Stimulated activated CD8-positive, alpha-beta memory T cell treated with anti-CD3 and anti-CD28 coated beads, Interleukin-7, amount 100 ng/mL, for 24 hours (primary cell): ENCODE data around the gene RPS15.

Experiments
- DNase-seq: peaks from one replicate; pipeline ENCODE4 v3.0.0-alpha.2; 2020; ENCODE audit warnings: low read depth

RPS15 gene

DNA sequence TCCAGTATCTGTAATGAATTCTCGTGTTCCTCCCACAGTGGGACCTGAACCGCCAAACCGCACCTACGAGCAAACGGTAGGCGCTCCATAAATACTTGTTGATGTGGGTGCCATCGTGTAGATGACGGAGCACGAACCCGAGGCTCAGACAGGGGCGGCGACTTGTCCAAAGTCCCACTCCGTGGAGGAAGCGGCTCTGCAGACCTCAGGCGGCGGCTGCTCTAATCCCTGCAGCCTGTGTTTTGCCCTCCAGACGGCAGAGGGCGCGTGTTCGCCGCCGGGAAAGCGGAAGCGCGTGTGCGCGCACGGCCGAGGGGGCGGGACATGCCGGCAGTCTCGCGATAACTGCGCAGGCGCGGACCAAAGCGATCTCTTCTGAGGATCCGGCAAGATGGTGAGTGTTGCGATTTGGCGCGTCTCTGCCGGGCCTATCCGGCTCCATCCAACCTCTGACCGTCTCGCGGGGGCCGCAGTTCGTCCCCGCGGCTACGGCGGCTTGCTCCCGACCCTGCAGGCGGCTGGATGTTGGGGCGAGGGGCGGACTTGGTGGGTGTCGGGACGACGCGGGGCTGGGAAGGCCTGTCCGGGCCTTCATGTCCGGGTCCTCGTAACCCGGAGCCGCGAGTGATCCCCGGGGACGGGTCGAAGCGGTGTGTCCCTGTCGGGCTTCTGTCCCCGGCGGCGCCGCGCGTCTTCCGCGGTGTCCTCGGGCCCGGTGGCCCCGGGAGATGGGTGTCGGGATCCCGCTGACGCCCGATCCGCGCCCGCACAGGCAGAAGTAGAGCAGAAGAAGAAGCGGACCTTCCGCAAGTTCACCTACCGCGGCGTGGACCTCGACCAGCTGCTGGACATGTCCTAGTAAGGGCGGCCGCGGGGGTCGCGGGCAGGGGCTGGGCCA, at the start of gene RPS15:
Gene RPS15 (plus strand): TSS at position 362 of the 898 bp plus-strand sequence. CDS start 30 bp downstream, at position 392.
- peak; percentile 81 for DNase-seq

GRCh38 chr19:1388637-1389026, 49.6 kb upstream of the RPS15 start:
- no peak for DNase-seq

- DNase-seq = no peak
These were observed 48.9 kb upstream of the RPS15 start for GRCh38 chr19:1389033-1389940.

DNA sequence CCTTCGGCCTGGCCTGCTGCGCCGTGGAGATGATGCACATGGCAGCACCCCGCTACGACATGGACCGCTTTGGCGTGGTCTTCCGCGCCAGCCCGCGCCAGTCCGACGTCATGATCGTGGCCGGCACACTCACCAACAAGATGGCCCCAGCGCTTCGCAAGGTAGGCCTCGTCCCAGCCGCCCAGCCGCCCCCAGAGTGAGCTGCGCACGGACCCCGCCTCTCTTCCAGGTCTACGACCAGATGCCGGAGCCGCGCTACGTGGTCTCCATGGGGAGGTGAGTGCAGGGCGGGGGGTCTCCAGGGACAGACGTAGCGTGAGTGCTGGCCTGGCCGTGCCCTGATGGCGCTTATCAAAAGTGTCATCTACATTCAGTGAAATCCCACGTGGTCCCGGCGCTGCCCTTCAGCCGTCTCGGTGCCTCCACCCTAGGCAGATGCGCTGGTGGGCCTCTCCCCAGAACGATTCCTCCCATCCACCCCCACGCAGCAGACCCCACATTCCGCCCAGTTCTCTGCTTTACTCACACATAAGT, 47.2 kb upstream of the RPS15 start:
- no peak for DNase-seq

- DNase-seq = no peak
These were observed 45.8 kb upstream of the RPS15 start for GRCh38 chr19:1392407-1392806.

- no peak for DNase-seq
These were observed 45.2 kb upstream of the RPS15 start for GRCh38 chr19:1392939-1393530.

- DNase-seq = no peak
These were observed 44.4 kb upstream of the RPS15 start for GRCh38 chr19:1393841-1394240.

GRCh38 chr19:1394252-1395193, 43.7 kb upstream of the RPS15 start:
- no peak for DNase-seq

- no peak for DNase-seq
These were observed 42.8 kb upstream of the RPS15 start for GRCh38 chr19:1395194-1396018.

- no peak for DNase-seq
These were observed 42.0 kb upstream of the RPS15 start for GRCh38 chr19:1396019-1396767.

DNA sequence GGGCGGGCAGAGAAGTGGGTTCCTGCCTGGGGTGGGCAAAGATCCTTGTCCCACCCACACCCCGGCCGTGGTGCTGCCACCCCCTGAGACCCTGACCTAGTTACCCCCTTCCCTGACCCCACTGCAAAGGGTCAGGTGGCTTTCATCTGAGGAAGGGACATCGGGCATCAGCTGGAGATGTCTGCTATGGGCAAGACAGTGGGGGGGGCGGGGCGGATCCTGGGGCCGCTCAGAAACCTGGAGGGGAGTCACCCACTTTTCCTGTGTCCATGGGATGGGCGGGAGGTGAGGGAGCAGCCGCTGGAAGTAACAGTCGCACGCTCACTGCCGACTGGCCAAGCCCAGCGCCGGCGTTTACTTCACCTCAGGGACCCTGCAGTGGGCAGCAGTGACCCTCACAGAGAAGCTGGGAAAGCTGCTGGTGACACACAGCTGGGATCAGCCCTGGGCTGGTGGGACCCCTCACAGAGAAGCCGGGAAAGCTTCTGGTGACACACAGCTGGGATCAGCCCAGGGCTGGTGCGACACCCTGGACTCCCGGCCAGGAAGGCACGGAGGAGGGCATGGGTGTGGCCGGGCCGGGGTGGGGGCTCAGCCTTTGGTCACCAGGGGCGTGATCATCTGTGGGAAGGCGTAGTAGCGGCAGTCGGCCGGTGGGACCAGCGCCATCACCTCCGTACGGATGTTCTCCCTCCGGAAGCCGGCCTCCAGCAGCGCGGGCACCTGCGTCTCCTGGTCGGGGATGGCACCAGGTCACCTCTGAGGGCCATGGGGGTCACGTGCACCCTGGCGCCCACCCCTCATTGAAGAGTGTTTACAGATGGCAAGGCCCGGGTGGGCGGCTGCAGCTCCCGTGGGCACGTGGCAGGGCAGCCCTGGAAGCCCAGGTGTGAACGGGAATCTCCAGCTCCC, 41.2 kb upstream of the RPS15 start:
- DNase-seq = no peak

DNA sequence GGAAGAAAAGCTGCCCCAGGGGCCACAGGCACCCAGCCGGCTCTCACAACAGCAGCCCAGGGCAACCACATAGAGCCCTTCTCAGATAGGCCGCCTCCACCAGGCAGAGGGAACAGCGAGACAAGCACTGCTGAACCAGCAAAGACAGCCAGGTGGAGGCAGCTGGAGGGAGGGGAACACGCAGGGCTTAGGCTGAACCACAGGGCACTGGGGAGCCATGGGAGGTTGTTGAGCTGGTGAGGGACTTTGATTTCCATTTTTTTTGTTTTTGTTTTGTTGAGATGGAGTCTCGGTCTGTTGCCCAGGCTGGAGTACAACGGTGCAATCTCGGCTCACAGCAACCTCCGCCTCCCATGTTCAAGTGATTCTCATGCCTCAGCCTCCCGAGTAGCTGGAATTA, 40.4 kb upstream of the RPS15 start:
- no peak for DNase-seq

GRCh38 chr19:1399079-1399478, 39.1 kb upstream of the RPS15 start:
- no peak for DNase-seq

GRCh38 chr19:1399745-1400144, 38.5 kb upstream of the RPS15 start:
- DNase-seq = no peak

DNA sequence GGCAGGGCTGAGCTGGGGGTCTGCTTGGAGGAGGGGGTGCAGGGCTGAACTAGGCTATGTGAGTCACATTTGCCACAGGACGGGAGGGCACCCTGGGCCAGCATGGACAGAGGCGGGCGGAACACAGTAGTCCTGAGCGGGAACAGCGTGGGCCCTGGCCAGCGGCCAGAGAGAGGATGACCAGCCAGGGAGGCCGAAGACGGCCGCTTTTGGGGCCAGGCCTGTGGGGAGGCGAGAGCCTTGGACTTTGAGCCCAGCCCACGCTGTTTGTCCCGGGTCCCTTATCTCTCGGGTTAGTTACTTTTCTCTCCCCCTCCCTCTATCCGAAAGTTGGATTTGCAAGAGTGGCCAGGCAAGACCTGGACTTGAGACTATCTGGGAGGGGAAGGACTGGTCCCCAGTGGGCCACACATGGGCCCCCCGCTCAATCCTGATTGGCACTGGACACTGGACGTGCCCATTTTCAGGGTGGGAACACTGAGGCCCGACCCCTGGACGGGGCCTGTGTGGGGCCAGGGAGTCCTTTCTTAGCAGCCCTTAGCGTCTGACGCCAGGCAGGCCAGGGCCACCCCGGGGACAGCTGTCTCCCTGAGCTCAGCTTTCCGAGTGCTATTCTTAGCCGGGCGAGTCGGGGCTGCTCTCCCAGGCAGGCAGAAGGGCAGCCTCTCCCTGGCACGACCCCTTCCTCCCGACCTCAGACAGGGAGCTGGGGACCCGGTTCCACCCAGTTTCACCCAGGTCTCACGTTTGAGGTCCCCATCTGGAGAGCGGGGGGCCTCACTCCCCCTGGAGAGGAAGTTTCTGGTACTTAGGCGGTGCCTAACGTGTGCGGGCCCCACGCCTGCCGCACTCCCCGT, 37.7 kb upstream of the RPS15 start:
- DNase-seq = no peak

GRCh38 chr19:1401138-1401888, 36.9 kb upstream of the RPS15 start, which contains the start of gene GAMT:
GAMT (minus strand) TSS chr19:1401542; CDS start chr19:1401476, 66 bp downstream.
- no peak for DNase-seq

GRCh38 chr19:1401889-1402217, 36.3 kb upstream of the RPS15 start:
- no peak for DNase-seq
